B cell (primary cell): ENCODE measurements around the gene FCSK. TPM values are rescaled to one million over a fixed set of nuclear protein-coding genes. Genes with fewer than 3 reads are reported as not detected.

Experiments
- ATAC-seq: fragments of 200-7000 bp; cut with Tn5 transposase; one replicate; pipeline ENCODE4 v1.10.0; 2021; ENCODE audit warnings: low read depth, mild to moderate bottlenecking, moderate number of reproducible peaks, moderate library complexity
- CTCF ChIA-PET: fragments of 350-600 bp; sonication (Branson Sonifier 250); formaldehyde crosslinking; loops from one replicate; lab custom pipeline; 2021; ENCODE audit warnings: antibody characterized with exemption, inconsistent platforms; lab: Charles Lee
- POLR2A ChIA-PET: fragments of 350-600 bp; sonication (Branson Sonifier 250); formaldehyde crosslinking; loops from one replicate; lab custom pipeline; 2021; ENCODE audit warnings: antibody characterized with exemption; lab: Charles Lee
- DNase-seq: peaks from one replicate; pipeline ENCODE4 v3.0.0; 2013
- H2AFZ ChIP-seq: 2 replicates; pipeline ENCODE4 v1.6.1; 2012; ENCODE audit warnings: mild to moderate bottlenecking, low read depth, low read length; ENCODE audit not compliant: insufficient read depth, poor library complexity, severe bottlenecking
- H3K27ac ChIP-seq, 2 donors: 1 replicate in 1 of 2; 2 replicates in 1 of 2; pipeline ENCODE4 v1.5.1; 2012 to 2013; ENCODE audit warnings: low read length in 2 of 2, mild to moderate bottlenecking in 2 of 2, moderate library complexity in 1 of 2
- H3K27me3 ChIP-seq, 4 experiments: fragments of 200-600 bp in 1 of 4; sonication (generic) in 1 of 4; replicated peaks in 1 of 4; 1 replicate in 2 of 4; 2 replicates in 2 of 4; pipeline versions ENCODE4 v1.6.1 to v1.7.0; 2013 to 2016; ENCODE audit warnings: low read length in 3 of 4, mild to moderate bottlenecking in 2 of 4, mixed read lengths in 1 of 4, moderate library complexity in 1 of 4; ENCODE audit not compliant: insufficient read depth in 4 of 4, control insufficient read depth in 3 of 4; ENCODE audit errors: control extremely low read depth in 1 of 4
- H3K36me3 ChIP-seq, 2 experiments: replicated peaks in 1 of 2; 1 replicate in 1 of 2; 2 replicates in 1 of 2; pipeline versions ENCODE4 v1.6.1 to v1.7.1; 2013; ENCODE audit warnings: low read length in 1 of 2; ENCODE audit not compliant: insufficient read depth in 2 of 2, control insufficient read depth in 1 of 2; ENCODE audit errors: control extremely low read depth in 1 of 2, extremely low read depth in 1 of 2
- H3K4me1 ChIP-seq, 2 donors: fragments of 200-600 bp in 1 of 2; sonication (generic) in 1 of 2; 1 replicate in 1 of 2; 2 replicates in 1 of 2; pipeline versions ENCODE4 v1.5.1 to v1.6.1; 2013 to 2017; ENCODE audit warnings: low read length in 2 of 2; ENCODE audit not compliant: control insufficient read depth in 2 of 2, insufficient read depth in 2 of 2
- H3K4me2 ChIP-seq: replicated peaks from 2 replicates; pipeline ENCODE3; 2012; ENCODE audit warnings: mild to moderate bottlenecking, low read depth, low read length; ENCODE audit not compliant: poor library complexity, severe bottlenecking
- H3K4me3 ChIP-seq, 5 experiments: fragments of 200-600 bp in 1 of 5; sonication (generic) in 1 of 5; 1 replicate in 3 of 5; 2 replicates in 2 of 5; pipeline versions ENCODE4 v1.5.1 to v1.7.0; 2011 to 2016; ENCODE audit warnings: low read length in 4 of 5, mild to moderate bottlenecking in 4 of 5, low read depth in 2 of 5, control low read depth in 1 of 5, moderate library complexity in 1 of 5; ENCODE audit not compliant: insufficient read depth in 1 of 5; ENCODE audit errors: control extremely low read depth in 1 of 5, extremely low read depth in 1 of 5
- H3K79me2 ChIP-seq: fragments of 200-600 bp; sonication (generic); one replicate; pipeline ENCODE4 v1.6.0; 2016; ENCODE audit warnings: low read length; ENCODE audit not compliant: control insufficient read depth, insufficient read depth
- H3K9ac ChIP-seq: fragments of 200-600 bp; sonication (generic); 2 replicates; pipeline ENCODE4 v1.6.1; 2017; ENCODE audit warnings: mild to moderate bottlenecking, low read length, moderate library complexity
- H3K9me3 ChIP-seq, 3 donors: one replicate each; pipeline versions ENCODE4 v1.6.1 to v1.7.1; 2013; ENCODE audit warnings: low read length in 2 of 3; ENCODE audit not compliant: control insufficient read depth in 2 of 3, insufficient read depth in 1 of 3; ENCODE audit errors: control extremely low read depth in 1 of 3
- H4K20me1 ChIP-seq: 2 replicates; pipeline ENCODE4 v1.6.0; 2012; ENCODE audit warnings: mild to moderate bottlenecking, low read length; ENCODE audit not compliant: insufficient read depth, control insufficient read depth, poor library complexity, severe bottlenecking
- H3K27ac Mint-ChIP-seq: one replicate; pipeline ENCODE4 v1.8.0; 2021; ENCODE audit warnings: mixed read lengths
- H3K27me3 Mint-ChIP-seq: one replicate; pipeline ENCODE4 v1.8.0; 2021; ENCODE audit warnings: mixed read lengths
- H3K4me1 Mint-ChIP-seq: one replicate; pipeline ENCODE4 v1.8.0; 2021; ENCODE audit warnings: mixed read lengths
- H3K4me3 Mint-ChIP-seq: one replicate; pipeline ENCODE4 v1.8.0; 2021; ENCODE audit warnings: mixed read lengths
- H3K9me3 Mint-ChIP-seq: one replicate; pipeline ENCODE4 v1.8.0; 2022; ENCODE audit warnings: mixed read lengths; ENCODE audit not compliant: insufficient read depth
- EZH2 ChIP-seq: IDR thresholded peaks from 2 replicates; pipeline ENCODE4 v1.6.1; 2012; ENCODE audit warnings: borderline replicate concordance, low read depth, mild to moderate bottlenecking, moderate library complexity, low read length; ENCODE audit not compliant: insufficient read depth, poor library complexity, severe bottlenecking
- WGBS: methylation state at CpG from one replicate; pipeline ENCODE4 v1.1.5; 2013; ENCODE audit warnings: missing lambda C conversion rate; ENCODE audit not compliant: insufficient coverage; 5-methylcytosine and 5-hydroxymethylcytosine counted together
- intact Hi-C: fragments of 100-400 bp; cut with micrococcal nuclease; formaldehyde crosslinking; loops from one replicate; pipeline ENCODE4 v1.10.0; 2022
- polyA plus RNA-seq: library from polyadenylated mRNA; depleted of rRNA; stranded (reverse); fragments of >200 nt; gene quantifications from 2 replicates; pipeline ENCODE4 v1.2.3, GENCODE V29; 2012
- total RNA-seq, 2 donors: library from RNA; stranded (reverse); fragments of 120-200 nt in 1 of 2; gene quantifications; 1 replicate in 1 of 2; 2 replicates in 1 of 2; pipeline versions ENCODE4 v1.2.3 to v1.2.4, GENCODE V29; 2013 to 2022
- TF ChIP-seq, protein P1 (sequence below): fragments of 200-600 bp; IDR thresholded peaks from one replicate; pipeline ENCODE4 v1.8.0; 2022; ENCODE audit warnings: antibody characterized with exemption, mild to moderate bottlenecking

FCSK gene
- total and polyA plus RNA-seq, 2 donors (not counting 1 experiment from before 2014, with no cell fraction given), result 19.4 to 24.8 TPM

DNA sequence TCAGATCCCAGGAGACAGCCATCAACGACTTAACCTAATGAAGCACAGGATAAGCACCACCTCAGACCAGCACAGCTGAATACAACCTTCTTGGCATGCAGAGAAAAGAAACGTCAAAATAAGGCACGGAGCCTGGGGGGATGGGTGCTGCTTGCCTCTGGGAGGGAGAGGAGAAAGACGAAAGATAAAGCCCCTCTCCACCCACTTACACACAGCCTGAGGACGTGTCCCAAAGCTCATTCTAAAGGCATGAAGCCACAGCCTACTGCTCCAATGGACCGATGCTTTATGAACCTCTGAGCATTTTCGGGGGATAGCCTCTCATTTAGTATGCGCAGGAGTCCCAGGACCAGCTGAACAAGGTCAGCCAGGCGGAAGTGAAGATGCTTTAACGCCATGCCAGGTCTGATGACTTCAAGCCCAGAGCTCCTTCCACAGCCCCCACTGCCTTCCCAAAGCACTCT lies 46.6 kb upstream of the FCSK start:
- Mint-ChIP-seq H3K9me3 (no peaks in the 10 kb centered on the region), H3K4me1 (peaks cover 54% of the 10 kb centered on the region), H3K27me3 (no peaks in the 10 kb centered on the region), H3K4me3 (peak overlapping the region; percentile 4), H3K27ac (peak overlapping the region; percentile 46)
- Histone ChIP-seq H4K20me1 (peaks cover 64% of the 10 kb centered on the region), H3K4me1 (peaks cover 49 to 65% of the 10 kb centered on the region in 2 donors), H2AFZ (no peak overlapping the region), H3K9ac (no peak overlapping the region), H3K27ac (no peak overlapping the region), H3K9me3 (no peaks in the 10 kb centered on the region), H3K4me2 (peak overlapping the region; percentile 34), H3K36me3 (peaks cover 0 to 10% of the 10 kb centered on the region in 2 experiments), H3K27me3 (peaks cover 0 to 2% (median 0%) of the 10 kb centered on the region in 4 experiments), H3K4me3 (no peak overlapping the region), H3K79me2 (peaks cover 85% of the 10 kb centered on the region)
- DNase-seq (peak; percentile 18), ATAC-seq (no peak)
- 66% methylated on average over 5 of the region's 10 CpGs for WGBS
- ChIA-PET CTCF (interaction anchor here (0.8 to 1.4 kb wide), 4 partner anchors 11 to 56 kb away, joined by 3 to 7 read pairs (median 4); no protein-coding TSS in a partner anchor), POLR2A (interaction anchor here (1.0 kb wide), 1 partner anchor 23 kb away, joined by 3 read pairs; no protein-coding TSS in a partner anchor)
- TF ChIP-seq EZH2, result no peak
- TF ChIP-seq, protein P1, sequence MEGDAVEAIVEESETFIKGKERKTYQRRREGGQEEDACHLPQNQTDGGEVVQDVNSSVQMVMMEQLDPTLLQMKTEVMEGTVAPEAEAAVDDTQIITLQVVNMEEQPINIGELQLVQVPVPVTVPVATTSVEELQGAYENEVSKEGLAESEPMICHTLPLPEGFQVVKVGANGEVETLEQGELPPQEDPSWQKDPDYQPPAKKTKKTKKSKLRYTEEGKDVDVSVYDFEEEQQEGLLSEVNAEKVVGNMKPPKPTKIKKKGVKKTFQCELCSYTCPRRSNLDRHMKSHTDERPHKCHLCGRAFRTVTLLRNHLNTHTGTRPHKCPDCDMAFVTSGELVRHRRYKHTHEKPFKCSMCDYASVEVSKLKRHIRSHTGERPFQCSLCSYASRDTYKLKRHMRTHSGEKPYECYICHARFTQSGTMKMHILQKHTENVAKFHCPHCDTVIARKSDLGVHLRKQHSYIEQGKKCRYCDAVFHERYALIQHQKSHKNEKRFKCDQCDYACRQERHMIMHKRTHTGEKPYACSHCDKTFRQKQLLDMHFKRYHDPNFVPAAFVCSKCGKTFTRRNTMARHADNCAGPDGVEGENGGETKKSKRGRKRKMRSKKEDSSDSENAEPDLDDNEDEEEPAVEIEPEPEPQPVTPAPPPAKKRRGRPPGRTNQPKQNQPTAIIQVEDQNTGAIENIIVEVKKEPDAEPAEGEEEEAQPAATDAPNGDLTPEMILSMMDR, result no peak
- intact Hi-C loops, result no loop called here

- WGBS, result 97% methylated on average over 5 of the region's 6 CpGs
- H3K36me3 ChIP-seq, result peaks cover 0 to 10% of the 10 kb centered on the region in 2 experiments
- no peak overlapping the region for H3K27ac ChIP-seq
- peaks cover 40% of the 10 kb centered on the region for H4K20me1 ChIP-seq
- H3K27ac Mint-ChIP-seq, result no peak overlapping the region
- no peak overlapping the region for H3K9ac ChIP-seq
- ATAC-seq (no peak), DNase-seq (no peak)
- H3K79me2 ChIP-seq, result peaks cover 79% of the 10 kb centered on the region
- peaks cover 35% of the 10 kb centered on the region for H3K4me1 Mint-ChIP-seq
- H3K4me3 Mint-ChIP-seq, result no peak overlapping the region
- no peaks in the 10 kb centered on the region for H3K9me3 ChIP-seq
- no peaks in the 10 kb centered on the region for H3K27me3 Mint-ChIP-seq
- H3K27me3 ChIP-seq, result no peaks in the 10 kb centered on the region
- POLR2A ChIA-PET, result no interaction called here
- H3K4me3 ChIP-seq, result no peak overlapping the region
- H3K4me1 ChIP-seq, result peaks cover 27 to 40% of the 10 kb centered on the region in 2 donors
- H2AFZ ChIP-seq, result no peak overlapping the region
- no peak overlapping the region for H3K4me2 ChIP-seq
- CTCF ChIA-PET, result interaction anchor here (0.7 kb wide), 1 partner anchor 83 kb away, joined by 3 read pairs; no protein-coding TSS in a partner anchor
- TF ChIP-seq, protein P1, result no peak
- no peak for TF ChIP-seq EZH2
- intact Hi-C loops, result no loop called here
- H3K9me3 Mint-ChIP-seq, result no peaks in the 10 kb centered on the region
These were observed 43.7 kb upstream of the FCSK start for GRCh38 chr16:70410734-70411133.
